Skin of body (tissue), 2 donors: ENCODE data around the gene PRR4. TPM values are rescaled to one million over a fixed set of nuclear protein-coding genes. Genes with fewer than 3 reads are reported as not detected.

ENCODE experiments used
- DNase-seq: peaks from one replicate; lab custom pipeline; 2025; lab: John Stamatoyannopoulos, UW
- total RNA-seq: library from RNA; depleted of rRNA; stranded (reverse); fragments of >200 nt; gene quantifications from one replicate; pipeline ENCODE4 v1.2.3, GENCODE V29; 2014

PRR4 gene
- 1.6 TPM for total RNA-seq

- no peak for DNase-seq
These were observed at the start of gene PRR4 for GRCh38 chr12:10849425-10849878. Gene PRR4 (minus strand): TSS chr12:10849475. CDS start chr12:10849437, 38 bp downstream.

GRCh38 chr12:10896854-10897253 is 47.6 kb upstream of the PRR4 start:
- DNase-seq: no peak

GRCh38 chr12:10891937-10892336 is 42.7 kb upstream of the PRR4 start:
- no peak for DNase-seq

GRCh38 chr12:10889226-10889625 is 40.0 kb upstream of the PRR4 start:
- no peak for DNase-seq

- no peak for DNase-seq
These were observed 34.9 kb upstream of the PRR4 start, which contains the start of gene PRH1 for GRCh38 chr12:10884086-10884725. Gene PRH1 (minus strand): TSS chr12:10884255. CDS start chr12:10884217, 38 bp downstream.

GRCh38 chr12:10873378-10873777 is 24.1 kb upstream of the PRR4 start:
- DNase-seq: no peak

GRCh38 chr12:10867381-10867780 is 18.1 kb upstream of the PRR4 start:
- DNase-seq: no peak

GRCh38 chr12:10863512-10864218 is 14.4 kb upstream of the PRR4 start:
- no peak for DNase-seq

- DNase-seq: no peak
These were observed 12.1 kb upstream of the PRR4 start for GRCh38 chr12:10861366-10861765.

GRCh38 chr12:10855807-10856206 is 6.5 kb upstream of the PRR4 start:
- DNase-seq: no peak

- no peak for DNase-seq
These were observed 4.5 kb upstream of the PRR4 start for GRCh38 chr12:10853776-10854175.

- DNase-seq: no peak
These were observed 2.1 kb upstream of the PRR4 start for GRCh38 chr12:10851243-10851858.

GRCh38 chr12:10847744-10848143 is 1.5 kb downstream of the PRR4 start:
- DNase-seq: no peak

- no peak for DNase-seq
These were observed 6.4 kb downstream of the PRR4 start for GRCh38 chr12:10842862-10843261.

GRCh38 chr12:10838461-10838860 is 10.8 kb downstream of the PRR4 start:
- DNase-seq: no peak

GRCh38 chr12:10829994-10830393 is 19.3 kb downstream of the PRR4 start:
- DNase-seq: no peak

GRCh38 chr12:10826258-10826657 is 23.0 kb downstream of the PRR4 start, which contains the start of gene TAS2R10:
Gene TAS2R10 (minus strand): TSS chr12:10826358. CDS start chr12:10826269, 89 bp downstream.
- no peak for DNase-seq

- DNase-seq: no peak
These were observed 24.3 kb downstream of the PRR4 start for GRCh38 chr12:10824957-10825356.

GRCh38 chr12:10811883-10812536 is 37.3 kb downstream of the PRR4 start:
- DNase-seq: no peak

- DNase-seq: no peak
These were observed 39.2 kb downstream of the PRR4 start, which contains the start of gene TAS2R9 for GRCh38 chr12:10810068-10810467. Gene TAS2R9 (minus strand): TSS chr12:10810168. CDS start chr12:10810075, 93 bp downstream.

GRCh38 chr12:10807186-10807585 is 42.1 kb downstream of the PRR4 start, which contains the start of gene TAS2R8:
Gene TAS2R8 (minus strand): TSS chr12:10807286. CDS start chr12:10806980, 306 bp downstream.
- DNase-seq: no peak

- DNase-seq: no peak
These were observed 46.7 kb downstream of the PRR4 start, which contains the start of gene TAS2R7 for GRCh38 chr12:10802587-10802986. Gene TAS2R7 (minus strand): TSS chr12:10802627. CDS start chr12:10802570, 57 bp downstream.
